ENCODE results near the gene HOMER1. TPM values are rescaled to one million over a fixed set of nuclear protein-coding genes. Genes with fewer than 3 reads are reported as not detected.

Gene HOMER1
- total and polyA plus RNA-seq, 10 of the 15 experiments (the other 5 are each of a cell fraction or from before 2014, with no cell fraction given), result 0.96 to 22.0 (median 7.5) TPM

DNA sequence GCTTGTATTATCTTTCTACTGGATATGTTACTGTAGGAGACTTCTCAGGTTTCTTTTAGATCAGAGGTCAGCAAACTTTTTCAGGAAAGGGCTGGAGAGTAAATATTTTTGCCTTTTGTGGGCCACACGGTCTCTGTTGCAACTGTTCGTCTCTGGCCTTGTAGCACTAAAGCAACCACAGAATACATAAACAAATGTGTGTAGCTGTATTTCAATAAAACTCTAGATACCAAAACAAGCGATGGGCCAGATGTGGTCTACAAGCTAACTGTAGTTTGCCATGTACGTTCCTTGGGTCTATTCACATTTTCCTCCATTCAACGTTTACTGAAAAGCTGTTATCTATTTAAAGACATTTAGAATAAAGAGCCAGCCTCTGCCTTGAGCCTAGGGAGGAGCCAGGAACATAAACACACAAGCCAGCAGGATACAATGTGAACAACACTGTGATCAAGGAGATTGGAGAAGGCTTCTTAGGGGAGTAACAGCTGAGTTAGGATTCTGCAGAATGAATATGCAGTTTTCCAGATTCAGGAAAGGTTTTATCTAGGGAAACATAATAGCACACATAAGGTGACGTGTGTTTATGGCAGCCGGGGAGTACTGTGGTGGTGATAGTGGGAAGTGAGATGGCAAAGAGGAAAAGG, 33.0 kb upstream of the HOMER1 start (continued):
- TF ChIP-seq, protein P1, sequence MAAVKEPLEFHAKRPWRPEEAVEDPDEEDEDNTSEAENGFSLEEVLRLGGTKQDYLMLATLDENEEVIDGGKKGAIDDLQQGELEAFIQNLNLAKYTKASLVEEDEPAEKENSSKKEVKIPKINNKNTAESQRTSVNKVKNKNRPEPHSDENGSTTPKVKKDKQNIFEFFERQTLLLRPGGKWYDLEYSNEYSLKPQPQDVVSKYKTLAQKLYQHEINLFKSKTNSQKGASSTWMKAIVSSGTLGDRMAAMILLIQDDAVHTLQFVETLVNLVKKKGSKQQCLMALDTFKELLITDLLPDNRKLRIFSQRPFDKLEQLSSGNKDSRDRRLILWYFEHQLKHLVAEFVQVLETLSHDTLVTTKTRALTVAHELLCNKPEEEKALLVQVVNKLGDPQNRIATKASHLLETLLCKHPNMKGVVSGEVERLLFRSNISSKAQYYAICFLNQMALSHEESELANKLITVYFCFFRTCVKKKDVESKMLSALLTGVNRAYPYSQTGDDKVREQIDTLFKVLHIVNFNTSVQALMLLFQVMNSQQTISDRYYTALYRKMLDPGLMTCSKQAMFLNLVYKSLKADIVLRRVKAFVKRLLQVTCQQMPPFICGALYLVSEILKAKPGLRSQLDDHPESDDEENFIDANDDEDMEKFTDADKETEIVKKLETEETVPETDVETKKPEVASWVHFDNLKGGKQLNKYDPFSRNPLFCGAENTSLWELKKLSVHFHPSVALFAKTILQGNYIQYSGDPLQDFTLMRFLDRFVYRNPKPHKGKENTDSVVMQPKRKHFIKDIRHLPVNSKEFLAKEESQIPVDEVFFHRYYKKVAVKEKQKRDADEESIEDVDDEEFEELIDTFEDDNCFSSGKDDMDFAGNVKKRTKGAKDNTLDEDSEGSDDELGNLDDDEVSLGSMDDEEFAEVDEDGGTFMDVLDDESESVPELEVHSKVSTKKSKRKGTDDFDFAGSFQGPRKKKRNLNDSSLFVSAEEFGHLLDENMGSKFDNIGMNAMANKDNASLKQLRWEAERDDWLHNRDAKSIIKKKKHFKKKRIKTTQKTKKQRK (IDR thresholded peaks at IDR 0.05; ENCODE audit: low read depth, low read length), result no peak
- TF ChIP-seq, protein P2, sequence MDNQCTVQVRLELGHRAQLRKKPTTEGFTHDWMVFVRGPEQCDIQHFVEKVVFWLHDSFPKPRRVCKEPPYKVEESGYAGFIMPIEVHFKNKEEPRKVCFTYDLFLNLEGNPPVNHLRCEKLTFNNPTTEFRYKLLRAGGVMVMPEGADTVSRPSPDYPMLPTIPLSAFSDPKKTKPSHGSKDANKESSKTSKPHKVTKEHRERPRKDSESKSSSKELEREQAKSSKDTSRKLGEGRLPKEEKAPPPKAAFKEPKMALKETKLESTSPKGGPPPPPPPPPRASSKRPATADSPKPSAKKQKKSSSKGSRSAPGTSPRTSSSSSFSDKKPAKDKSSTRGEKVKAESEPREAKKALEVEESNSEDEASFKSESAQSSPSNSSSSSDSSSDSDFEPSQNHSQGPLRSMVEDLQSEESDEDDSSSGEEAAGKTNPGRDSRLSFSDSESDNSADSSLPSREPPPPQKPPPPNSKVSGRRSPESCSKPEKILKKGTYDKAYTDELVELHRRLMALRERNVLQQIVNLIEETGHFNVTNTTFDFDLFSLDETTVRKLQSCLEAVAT (IDR thresholded peaks at IDR 0.05), result no peak

DNA sequence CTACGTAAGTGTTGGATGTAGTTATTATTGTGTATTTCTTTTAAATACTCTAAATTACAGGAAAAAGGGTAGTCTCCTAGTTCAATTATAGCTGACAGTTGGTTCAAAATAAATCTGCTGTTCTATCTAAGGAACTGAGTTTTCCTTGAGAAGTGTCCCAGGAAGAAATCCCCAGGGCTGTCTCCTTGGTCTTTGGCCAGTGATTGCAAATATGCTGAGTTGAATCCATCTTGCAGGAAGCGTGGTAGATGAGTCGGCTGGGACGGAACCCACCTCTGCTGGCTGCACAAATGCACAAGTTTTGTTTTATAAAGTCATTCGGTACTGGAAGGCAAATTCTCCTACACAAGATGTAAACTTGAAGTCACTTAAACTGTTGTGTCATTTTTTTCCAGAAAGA, 30.2 kb upstream of the HOMER1 start:
- intact Hi-C loops (cut with micrococcal nuclease; ENCODE audit: unreplicated experiment), result no loop called here
- BruUV-seq (replicated peaks), result no TSS peak
- in situ Hi-C loops (cut with MboI), result no loop called here
- FAIRE-seq, result no peak
- H3K9ac ChIP-seq (ENCODE audit: control insufficient read depth, insufficient read depth, low read length), result no peak overlapping the region
- WGBS (ENCODE audit: insufficient coverage, insufficient replicate concordance, low lambda C conversion rate, missing lambda C conversion rate), result 49% methylated on average over 5 of the region's 5 CpGs
- no peaks in the 10 kb centered on the region for H3K4me1 ChIP-seq (ENCODE audit: control insufficient read depth, insufficient read depth, low read length)
- RAD21 ChIA-PET (ENCODE audit: unreplicated experiment), result no interaction called here
- CTCF ChIA-PET, result no interaction called here
- no peaks in the 10 kb centered on the region for H4K20me1 ChIP-seq (ENCODE audit: control insufficient read depth, insufficient read depth)
- H3K79me2 ChIP-seq (ENCODE audit: control insufficient read depth, insufficient read depth, low read length), result no peaks in the 10 kb centered on the region
- POLR2A ChIA-PET, result no interaction called here
- SMC1A ChIA-PET (ENCODE audit: uncharacterized antibody, unreplicated experiment), result no interaction called here
- H2AFZ ChIP-seq (ENCODE audit: control insufficient read depth, low read depth, low read length), result no peak overlapping the region
- no peak overlapping the region for H3K4me3 ChIP-seq
- no peak for DNase-seq (ENCODE audit: low read depth, low spot score)
- H3K27ac ChIP-seq (ENCODE audit: control insufficient read depth, insufficient read depth), result no peak overlapping the region
- no peak for ATAC-seq
- no peaks in the 10 kb centered on the region for H3K27me3 ChIP-seq (replicated peaks in 1 of 2; ENCODE audit: control insufficient read depth in 2 of 2, insufficient read depth in 2 of 2, low read length in 1 of 2)
- H3K9me3 ChIP-seq (replicated peaks; ENCODE audit: control insufficient read depth, insufficient read depth, low read length), result no peaks in the 10 kb centered on the region
- no peak overlapping the region for H3K4me2 ChIP-seq (ENCODE audit: control insufficient read depth, insufficient read depth)
- H3K36me3 ChIP-seq (ENCODE audit: control insufficient read depth in 2 of 2, insufficient read depth in 2 of 2, low read length in 1 of 2), result no peaks in the 10 kb centered on the region
- TF ChIP-seq ZBED1 (IDR thresholded peaks at IDR 0.05; ENCODE audit: borderline replicate concordance), result no peak
- no peak for TF ChIP-seq FOXK2 (IDR thresholded peaks at IDR 0.05)
- no peak for TF ChIP-seq POU2F2 (IDR thresholded peaks at IDR 0.05; ENCODE audit: borderline replicate concordance, low read depth, low read length)
- TF ChIP-seq ZNF274 (IDR thresholded peaks at IDR 0.05; ENCODE audit: insufficient read depth, insufficient read length), result no peak
- no peak for TF ChIP-seq TCF12 (IDR thresholded peaks at IDR 0.05; ENCODE audit: low read depth, low read length)
- TF ChIP-seq, protein P3, sequence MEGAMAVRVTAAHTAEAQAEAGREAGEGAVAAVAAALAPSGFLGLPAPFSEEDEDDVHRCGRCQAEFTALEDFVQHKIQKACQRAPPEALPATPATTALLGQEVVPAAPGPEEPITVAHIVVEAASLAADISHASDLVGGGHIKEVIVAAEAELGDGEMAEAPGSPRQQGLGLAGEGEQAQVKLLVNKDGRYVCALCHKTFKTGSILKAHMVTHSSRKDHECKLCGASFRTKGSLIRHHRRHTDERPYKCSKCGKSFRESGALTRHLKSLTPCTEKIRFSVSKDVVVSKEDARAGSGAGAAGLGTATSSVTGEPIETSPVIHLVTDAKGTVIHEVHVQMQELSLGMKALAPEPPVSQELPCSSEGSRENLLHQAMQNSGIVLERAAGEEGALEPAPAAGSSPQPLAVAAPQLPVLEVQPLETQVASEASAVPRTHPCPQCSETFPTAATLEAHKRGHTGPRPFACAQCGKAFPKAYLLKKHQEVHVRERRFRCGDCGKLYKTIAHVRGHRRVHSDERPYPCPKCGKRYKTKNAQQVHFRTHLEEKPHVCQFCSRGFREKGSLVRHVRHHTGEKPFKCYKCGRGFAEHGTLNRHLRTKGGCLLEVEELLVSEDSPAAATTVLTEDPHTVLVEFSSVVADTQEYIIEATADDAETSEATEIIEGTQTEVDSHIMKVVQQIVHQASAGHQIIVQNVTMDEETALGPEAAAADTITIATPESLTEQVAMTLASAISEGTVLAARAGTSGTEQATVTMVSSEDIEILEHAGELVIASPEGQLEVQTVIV (IDR thresholded peaks at IDR 0.05; ENCODE audit: borderline replicate concordance, partially characterized antibody), result no peak
- TF ChIP-seq DPF2 (IDR thresholded peaks at IDR 0.05), result no peak
- TF ChIP-seq, protein P4, sequence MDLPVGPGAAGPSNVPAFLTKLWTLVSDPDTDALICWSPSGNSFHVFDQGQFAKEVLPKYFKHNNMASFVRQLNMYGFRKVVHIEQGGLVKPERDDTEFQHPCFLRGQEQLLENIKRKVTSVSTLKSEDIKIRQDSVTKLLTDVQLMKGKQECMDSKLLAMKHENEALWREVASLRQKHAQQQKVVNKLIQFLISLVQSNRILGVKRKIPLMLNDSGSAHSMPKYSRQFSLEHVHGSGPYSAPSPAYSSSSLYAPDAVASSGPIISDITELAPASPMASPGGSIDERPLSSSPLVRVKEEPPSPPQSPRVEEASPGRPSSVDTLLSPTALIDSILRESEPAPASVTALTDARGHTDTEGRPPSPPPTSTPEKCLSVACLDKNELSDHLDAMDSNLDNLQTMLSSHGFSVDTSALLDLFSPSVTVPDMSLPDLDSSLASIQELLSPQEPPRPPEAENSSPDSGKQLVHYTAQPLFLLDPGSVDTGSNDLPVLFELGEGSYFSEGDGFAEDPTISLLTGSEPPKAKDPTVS (IDR thresholded peaks at IDR 0.05; ENCODE audit: low read depth, low read length), result no peak
- no peak for TF ChIP-seq RELA (IDR thresholded peaks at IDR 0.05; ENCODE audit: borderline replicate concordance, partially characterized antibody)
- TF ChIP-seq TCF3 (IDR thresholded peaks at IDR 0.05; ENCODE audit: borderline replicate concordance, insufficient read depth, low read depth, low read length), result no peak
- no peak for TF ChIP-seq SIX5 (IDR thresholded peaks at IDR 0.05; ENCODE audit: low read depth, low read length, severe bottlenecking)

Measured in GM12878 (cell line).